Epithelial cell of proximal tubule (primary cell): ENCODE data around the gene MAD1L1. TPM values are rescaled to one million over a fixed set of nuclear protein-coding genes. Genes with fewer than 3 reads are reported as not detected.
"Not testable (repeated sequence)": the region's sequence is repeated elsewhere in the genome, so short reads cannot be mapped to it uniquely, and the experiment has no call there.

ENCODE experiments used
- DNase-seq: peaks from one replicate; pipeline ENCODE4 v3.0.0-alpha.2; 2011; ENCODE audit warnings: low read depth
- H3K4me3 ChIP-seq: 2 replicates; pipeline ENCODE4 v1.5.1; 2011; ENCODE audit warnings: low read depth, mild to moderate bottlenecking, low read length
- CTCF ChIP-seq: conservative IDR thresholded peaks from 2 replicates; pipeline ENCODE4 v1.5.1; 2012; ENCODE audit warnings: low read depth, mild to moderate bottlenecking, low read length
- total RNA-seq: library from RNA; depleted of rRNA; stranded (reverse); fragments of >200 nt; gene quantifications from 2 replicates; pipeline ENCODE4 v1.2.3, GENCODE V29; 2015

Gene MAD1L1
- total RNA-seq, 1 donor from 2014 or later = 83.4 TPM

GRCh38 chr7:2036786-2037185, 196.0 kb downstream of the MAD1L1 start:
- no peak for DNase-seq

GRCh38 chr7:2036201-2036600, 196.5 kb downstream of the MAD1L1 start:
- not testable (repeated sequence) for H3K4me3 ChIP-seq, DNase-seq

More at GRCh38 chr7:2036786-2037185, 196.0 kb downstream of the MAD1L1 start:
- TF ChIP-seq CTCF = no peak
- H3K4me3 ChIP-seq = no peak overlapping the region

- TF ChIP-seq CTCF = no peak
- no peak overlapping the region for H3K4me3 ChIP-seq
- DNase-seq = no peak
Observed at GRCh38 chr7:2034291-2035201, 198.2 kb downstream of the MAD1L1 start.

- no peak for TF ChIP-seq CTCF
- no peak for DNase-seq
- H3K4me3 ChIP-seq = no peak overlapping the region
Observed at GRCh38 chr7:2033586-2034135, 199.1 kb downstream of the MAD1L1 start.

GRCh38 chr7:2032876-2033407, 199.8 kb downstream of the MAD1L1 start:
- H3K4me3 ChIP-seq = no peak overlapping the region
- no peak for DNase-seq
- no peak for TF ChIP-seq CTCF

GRCh38 chr7:2032030-2032875, 200.5 kb downstream of the MAD1L1 start:
- no peak overlapping the region for H3K4me3 ChIP-seq
- no peak for TF ChIP-seq CTCF
- peak; percentile 7 for DNase-seq

- TF ChIP-seq CTCF = no peak
- H3K4me3 ChIP-seq = no peak overlapping the region
- DNase-seq = no peak
Observed at GRCh38 chr7:2031451-2031845, 201.3 kb downstream of the MAD1L1 start.
